HG03060 (cell line): ENCODE results near the gene MTCL1.

Experiments
- ATAC-seq: cut with Tn5 transposase; IDR thresholded peaks from one replicate; pipeline ENCODE4 v1.9.1; 2021; ENCODE audit warnings: low read depth, moderate number of reproducible peaks; ENCODE audit not compliant: unreplicated experiment

Gene MTCL1

DNA sequence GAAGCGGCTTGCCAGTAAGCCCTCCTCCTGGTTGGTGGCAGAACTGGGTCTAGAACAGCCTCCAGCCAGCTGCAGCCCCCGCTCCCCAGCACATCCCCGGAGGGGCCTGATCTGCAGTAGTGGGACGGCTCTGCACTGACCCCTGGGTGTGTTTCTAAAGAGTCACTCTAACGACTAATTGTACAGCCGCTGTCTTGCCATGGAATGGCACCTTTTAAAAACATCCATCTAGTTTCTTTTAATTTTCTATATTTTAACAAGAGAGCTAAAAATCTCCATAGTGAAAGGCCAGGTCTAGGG is 82.0 kb downstream of the MTCL1 start:
- ATAC-seq: no peak

DNA sequence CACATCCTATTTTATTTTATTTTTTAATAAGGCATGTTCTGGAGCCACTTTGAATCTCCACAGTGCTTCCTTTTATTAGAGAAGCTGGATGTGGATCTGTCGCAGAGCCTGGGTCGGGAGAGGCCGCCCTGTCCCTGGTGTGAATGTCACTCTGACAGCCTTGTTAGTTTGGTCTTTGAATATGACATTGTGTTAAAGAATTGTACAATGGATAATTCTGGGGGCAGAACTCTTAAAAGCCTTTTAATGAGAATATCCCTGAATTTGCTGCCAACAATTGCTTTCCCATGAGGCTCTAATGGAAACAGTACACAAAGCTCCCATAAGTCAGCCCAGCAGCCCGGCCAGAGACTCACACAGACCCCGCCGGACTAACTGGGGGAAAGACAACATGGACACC is 82.4 kb downstream of the MTCL1 start:
- ATAC-seq: no peak

DNA sequence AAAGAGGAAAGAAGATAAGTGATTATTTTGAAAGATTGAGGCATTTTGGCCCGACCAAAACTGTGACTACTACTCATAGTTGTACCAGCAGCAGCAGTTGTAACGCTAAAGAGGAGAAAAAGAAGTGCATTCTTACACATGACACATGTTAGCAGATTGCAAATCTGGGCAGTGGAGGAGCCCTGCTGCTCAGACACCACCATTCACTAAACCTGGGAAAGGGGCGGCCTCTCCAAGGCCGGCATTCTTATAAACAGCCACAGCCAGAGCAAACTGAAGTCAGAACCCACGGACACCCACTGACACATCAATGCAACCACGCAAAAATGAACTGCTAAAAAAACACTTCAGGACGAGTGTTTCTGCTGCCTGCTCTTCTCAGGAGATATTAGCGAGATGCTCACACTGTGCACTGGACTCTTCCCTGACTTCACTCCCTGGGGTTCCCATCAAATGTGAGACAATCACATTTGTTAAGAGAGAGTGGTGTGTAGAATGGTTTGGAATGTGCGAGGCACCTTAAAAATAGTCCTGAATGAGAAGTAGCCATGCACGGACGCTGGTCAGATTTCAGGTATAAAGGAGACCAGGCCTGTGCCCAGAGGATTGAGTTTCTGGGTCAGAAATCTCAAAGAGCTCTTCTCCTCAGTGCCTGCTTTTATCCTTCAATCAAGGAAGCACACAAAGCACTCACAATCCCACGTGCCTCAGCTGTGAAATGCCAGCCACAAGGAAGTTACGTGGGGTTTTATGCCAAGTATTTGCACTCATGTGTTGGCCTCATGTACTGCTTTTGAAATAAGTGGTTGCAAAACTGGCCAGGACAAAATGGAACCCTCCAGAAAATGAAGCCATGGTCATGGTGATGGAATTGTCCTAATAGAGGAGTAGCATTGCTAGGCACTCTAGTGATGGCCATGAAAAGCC is 83.4 kb downstream of the MTCL1 start:
- ATAC-seq: no peak

DNA sequence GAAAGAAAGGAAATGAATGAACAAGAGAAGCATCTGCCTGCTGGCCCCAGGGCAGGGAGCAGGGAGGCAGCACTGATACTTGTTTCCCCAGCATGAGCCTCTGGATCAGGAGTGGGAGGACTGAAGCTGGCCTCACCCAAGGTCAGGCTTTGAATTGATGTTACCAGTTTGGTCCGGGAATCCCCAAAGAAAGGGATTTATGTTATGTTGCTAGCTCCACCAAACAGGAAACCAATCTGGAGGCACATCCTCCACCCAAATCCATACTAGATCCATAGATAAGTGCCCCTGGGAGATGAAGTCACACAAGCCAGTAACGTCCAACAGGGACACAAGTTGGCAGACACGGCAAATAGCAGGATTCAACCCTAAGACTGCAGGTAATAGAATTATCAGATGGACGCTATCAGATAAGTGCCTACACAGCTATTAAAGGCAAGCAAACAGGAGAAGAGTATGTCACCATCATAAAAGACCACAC is 85.9 kb downstream of the MTCL1 start:
- ATAC-seq: no peak

DNA sequence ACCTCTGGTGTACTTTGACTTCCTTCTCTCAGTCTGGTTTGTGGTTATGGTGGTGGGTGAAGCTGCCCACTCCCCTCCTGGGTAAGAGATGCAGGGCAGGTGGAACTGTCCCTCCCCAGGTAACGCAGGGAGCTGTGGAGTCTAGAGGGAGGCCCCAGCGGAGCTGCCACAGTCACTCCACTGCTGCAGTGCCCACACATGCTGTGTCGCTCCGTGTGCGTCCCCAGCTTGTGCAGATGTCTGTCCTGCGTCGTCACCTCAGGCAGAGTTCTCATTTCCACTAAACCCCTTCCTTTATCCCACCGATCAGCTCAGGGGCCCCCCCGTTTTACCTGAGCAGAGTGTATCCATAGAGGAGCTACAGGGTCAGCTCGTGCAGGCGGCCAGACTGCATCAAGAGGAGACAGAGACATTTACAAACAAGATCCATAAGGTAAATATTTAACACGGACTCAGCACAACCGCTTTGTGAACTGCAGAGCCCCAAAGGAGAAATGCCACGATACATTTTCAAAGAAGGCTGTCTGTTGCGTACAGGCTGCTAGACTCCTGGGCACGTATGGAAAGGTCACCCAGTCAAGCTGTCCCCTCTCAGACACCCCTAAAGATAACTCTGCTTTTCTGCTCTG is 87.4 kb downstream of the MTCL1 start:
- ATAC-seq: no peak

DNA sequence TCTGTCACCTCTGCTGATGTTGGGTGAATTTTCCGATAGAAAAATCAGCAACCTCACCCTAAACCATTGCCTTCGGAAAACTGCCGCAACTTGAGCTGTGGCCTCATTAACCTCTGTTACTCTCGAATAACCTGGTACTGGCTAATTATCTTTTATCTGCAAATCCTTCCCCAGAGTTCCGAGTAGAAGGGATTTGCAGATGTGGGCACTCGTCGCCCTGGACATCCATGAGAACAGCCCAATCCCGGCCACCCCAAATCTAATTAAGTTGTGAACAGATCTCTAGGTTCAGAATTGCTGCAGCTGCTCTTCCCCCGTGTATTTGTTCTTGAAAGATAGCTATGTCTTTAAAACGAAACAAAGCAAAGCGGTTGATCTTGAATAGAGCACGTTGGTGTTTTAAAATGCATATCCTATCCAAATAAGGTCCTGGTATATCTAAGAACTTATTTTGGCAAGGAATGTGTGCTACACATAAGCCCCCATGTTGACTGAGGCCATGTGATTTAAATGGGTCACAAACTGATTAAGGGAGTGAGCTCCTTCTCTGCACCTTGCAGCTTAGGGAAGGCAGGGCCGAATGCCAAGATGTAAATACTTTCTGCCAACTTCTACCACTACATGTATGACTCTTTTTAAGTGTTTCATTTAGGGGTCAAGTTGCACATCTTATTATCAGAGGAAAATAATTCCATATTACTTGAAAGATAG is 88.2 kb downstream of the MTCL1 start:
- no peak for ATAC-seq

DNA sequence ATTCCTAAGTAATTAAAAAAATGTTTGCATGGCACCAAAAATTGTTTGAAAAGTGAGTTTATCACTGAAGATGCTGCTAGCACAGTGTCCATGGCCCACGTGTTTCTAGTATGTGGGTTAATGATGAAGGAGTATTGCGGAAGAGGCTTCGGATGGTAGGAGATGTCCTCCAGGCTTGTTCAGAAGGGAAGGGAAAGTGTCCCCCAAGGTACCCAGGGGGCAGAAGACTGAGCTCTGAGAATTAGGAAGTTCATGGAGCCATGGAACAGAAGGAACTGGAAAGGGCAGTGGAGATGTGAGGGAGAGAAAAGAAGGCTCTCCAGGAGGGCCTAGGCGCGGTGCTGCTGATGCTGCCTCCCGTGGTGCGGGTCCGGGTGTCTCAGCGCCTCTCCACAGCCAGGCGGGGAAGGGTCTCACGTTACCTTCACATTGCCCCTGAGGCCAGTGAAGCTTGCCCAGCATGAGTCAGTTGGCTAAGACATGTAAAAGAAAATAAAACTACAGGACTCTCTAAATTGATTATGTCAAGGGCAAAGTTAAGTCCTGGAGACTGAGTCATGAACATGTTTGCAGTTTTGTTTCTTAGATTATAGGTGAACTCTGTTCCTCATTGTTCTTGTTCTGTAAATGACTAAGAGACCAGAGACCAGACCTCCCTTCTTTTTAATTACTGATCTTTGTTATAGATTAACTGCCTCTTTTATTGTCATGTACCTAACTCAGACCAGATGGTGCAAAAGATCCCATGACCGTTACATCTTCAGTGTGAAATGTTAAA is 89.0 kb downstream of the MTCL1 start:
- no peak for ATAC-seq

DNA sequence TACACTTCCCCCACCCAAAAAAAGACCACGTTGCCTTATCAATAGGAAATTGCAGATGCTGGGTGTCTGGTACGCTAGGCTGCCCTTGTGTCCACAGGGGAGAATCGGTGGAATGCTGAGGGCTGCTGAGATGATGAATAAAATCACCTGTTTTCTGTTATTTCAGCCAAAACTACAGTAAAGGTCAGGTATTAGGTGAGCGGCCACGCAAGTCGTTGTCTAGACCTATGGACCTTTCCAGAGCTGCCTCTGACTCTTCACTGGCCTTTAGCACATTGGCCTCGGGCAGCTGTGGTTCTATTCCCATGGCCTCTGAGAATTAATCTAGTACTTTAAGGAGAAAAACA is 89.6 kb downstream of the MTCL1 start:
- ATAC-seq: no peak

DNA sequence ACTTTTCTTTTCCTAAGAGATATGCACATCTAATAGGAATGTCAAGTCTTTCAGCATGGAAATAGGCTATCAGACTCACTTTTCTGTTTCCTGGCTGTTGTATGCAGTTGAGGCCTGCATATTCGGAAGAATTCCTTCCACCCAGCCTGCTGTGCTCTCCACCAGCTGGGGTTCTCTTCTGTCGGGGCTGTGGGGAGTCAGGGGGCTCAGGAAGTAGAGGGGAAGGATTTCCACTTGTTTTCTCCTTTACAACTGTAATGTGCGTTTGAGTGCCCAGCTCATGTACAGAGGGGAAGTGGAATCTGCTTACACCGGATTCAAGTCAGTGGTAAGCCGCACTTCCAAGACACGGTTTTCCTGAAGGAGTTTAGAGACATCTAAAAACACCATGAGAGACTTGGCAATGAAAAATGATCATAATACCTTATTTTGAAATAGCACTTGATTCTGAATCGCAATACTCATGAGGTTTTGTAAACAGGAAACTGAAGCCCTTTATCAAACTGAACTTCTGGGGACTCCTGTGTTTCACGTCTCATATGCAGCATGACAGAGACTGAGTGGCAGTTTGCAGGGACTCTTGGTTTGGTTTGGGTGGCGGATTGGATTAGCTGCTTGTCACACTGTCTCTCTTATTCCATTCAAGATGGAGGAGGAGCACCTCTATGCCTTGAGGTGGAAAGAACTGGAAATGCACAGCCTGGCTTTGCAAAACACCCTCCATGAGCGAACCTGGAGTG is 90.4 kb downstream of the MTCL1 start:
- ATAC-seq: no peak

DNA sequence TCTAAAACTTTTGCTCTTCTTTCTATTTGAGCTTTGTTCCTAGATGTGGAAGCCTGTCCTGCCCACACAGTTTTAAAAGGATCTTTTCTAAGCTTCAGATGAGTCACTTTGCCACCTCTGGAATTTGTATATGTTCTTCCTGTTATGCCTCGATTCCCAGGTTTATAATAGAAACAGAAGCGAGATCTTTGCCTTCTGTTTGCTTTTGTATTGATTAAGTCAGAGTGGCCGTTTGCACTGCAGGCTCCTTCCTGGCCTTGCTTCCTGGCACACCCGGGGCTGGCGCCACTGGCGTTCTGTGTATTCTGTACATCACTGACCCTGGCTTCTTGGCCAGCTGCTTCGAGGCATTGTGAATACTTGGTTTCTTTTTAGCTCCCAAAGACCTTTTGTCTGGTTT is 91.8 kb downstream of the MTCL1 start:
- ATAC-seq: no peak

DNA sequence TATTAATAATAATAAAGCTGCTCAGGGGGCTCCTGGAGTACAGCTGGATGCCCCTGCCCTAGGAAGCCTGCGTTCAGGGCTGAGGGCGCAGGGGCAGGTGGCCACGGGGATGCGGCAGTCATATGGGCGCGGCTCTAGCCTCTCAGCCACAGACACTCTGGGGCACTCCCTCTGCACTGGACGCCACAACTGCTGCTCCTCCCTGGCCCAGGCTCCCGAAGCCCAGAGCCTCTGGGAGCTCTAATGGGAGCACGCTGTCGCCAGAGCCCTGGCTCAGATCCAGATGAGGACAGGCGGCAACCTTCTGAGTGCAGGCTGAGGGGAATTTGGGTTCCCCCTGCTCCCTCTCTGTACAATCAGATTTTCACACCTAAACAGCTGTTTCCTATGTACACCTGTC is 93.6 kb downstream of the MTCL1 start:
- no peak for ATAC-seq

DNA sequence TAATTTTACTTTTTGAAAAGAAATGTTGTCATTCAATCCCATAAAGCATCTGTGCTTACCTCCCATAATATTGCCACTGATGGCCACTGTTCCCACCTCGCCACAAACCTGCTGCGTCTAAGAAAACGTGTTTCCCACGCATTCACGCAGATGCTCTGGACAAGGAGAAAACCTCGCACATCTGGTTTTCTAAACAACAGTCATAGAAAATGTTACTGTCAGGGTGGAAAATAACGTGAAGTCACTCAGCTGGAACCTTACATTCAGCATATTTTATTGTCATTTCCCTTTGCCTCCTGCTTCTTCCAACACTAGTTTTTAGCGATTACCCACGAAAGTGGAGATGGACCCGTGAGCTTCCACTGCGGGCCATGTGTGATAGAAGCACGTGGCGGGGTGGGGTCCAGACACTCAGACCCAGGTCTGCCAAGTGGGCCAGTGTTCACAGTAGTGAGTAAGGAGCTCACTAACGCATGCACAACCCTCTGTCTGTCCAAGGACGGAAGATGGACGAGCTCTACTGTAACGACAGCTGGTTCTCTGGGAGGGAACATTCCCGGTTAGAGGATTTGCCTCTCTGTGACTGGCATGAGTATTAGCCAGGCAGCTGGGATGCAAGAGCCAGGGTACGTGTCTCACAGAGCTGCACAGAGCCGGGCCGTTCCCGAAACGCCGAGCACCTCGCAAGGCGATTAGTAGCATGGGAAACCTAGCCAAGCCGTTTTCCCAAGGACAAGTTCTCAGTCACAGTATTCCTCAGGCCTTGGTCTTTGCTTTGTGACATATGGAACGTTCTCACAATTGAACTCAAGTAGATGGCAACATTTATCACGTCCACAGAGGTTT is 94.5 kb downstream of the MTCL1 start:
- ATAC-seq: no peak

DNA sequence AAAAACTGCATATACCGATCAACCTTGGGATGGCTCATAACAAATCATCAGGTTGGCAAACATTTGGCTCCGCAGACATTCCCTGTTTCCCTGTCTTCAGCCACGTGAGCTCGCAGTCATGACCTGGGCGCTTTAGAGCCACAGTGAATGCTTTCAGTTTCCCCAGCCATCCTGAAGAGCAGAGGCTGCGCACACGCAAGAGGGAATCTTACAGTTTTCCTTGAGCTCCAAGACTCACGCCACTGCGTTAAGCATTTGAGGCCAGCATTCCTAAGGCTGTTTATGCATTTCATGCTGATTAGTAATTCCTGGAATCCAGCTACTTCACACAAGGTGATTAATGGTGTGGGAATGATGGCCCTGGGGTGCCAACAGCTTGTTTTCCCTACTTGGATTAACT is 95.1 kb downstream of the MTCL1 start:
- ATAC-seq: no peak

DNA sequence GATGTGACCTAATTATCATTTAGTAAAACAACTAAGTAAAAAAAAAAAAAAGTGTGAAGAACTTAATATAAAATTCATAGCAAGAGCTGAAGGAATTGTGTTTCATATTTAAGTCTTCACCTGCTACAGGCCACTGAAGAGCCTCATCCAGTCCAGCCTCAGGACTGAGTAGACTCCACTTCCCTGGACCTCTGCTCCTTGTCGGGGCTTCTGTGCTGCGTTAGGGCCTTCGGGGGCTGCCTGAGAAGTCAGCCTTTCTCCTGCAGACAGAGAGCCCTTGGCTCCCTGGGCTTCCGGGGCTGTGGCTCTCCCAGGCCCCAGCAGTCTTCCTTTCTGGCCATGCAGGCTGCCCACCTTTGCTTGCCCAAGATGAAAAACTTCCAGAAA is 95.5 kb downstream of the MTCL1 start:
- ATAC-seq: no peak

DNA sequence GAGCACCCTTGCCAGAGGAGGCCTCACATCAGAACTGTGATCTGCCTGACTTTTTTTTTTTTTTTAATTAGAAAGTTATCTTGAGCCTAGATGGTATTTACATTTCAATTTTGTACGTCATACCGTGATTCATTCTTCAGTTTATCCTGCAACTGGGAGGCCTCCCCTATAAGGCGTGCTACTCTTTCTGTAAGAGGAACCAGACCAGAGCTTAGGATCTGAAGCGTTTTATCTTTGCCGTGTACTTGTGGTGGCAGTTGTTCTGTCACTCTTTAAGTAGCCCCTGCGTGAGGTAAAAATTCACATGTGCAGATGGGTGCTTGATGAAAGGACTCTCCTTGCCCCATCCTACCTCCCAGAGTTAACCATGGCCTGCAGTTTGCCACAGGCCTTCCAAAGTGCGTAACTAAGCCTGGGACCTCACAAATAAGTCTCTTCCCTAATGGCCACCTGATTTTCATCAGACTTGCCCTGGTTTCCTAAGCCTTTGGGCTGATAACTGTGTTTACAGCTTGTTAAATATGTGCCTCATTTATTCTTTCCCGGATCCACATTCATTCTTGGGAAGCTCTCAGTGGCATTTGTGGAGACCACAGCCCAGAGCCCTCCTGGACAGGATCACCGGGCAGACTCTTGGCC is 96.0 kb downstream of the MTCL1 start:
- ATAC-seq: no peak

DNA sequence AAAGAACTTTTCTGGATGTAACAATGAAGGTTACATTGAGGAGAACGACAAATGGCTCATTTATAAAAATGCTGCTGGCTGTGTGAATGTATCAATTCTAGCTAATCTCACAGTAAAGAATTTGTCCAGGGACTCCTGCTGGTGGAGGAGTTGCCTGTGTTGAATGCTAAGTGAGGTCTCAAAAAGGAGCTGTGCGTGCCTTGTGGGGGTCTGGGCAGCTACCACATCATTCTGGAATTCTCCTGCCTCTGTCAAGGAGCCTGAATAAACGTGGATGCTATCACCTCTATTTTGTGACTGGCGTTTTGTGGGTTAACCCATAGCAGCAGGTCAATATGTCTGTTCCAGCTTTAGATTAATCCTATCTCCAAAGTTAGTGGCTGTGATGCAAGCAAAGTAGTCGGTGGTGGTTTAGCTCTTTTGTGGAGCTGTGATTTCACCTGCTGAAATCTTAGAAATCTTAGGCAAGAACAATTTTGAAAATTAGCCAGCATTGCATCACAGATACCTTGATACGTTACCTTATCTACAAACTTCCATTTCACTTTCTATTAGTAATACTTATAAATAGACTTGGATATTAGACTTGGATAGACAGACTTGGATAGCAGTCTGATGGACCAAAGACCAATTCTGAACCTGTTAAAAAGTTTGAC is 96.8 kb downstream of the MTCL1 start:
- no peak for ATAC-seq

DNA sequence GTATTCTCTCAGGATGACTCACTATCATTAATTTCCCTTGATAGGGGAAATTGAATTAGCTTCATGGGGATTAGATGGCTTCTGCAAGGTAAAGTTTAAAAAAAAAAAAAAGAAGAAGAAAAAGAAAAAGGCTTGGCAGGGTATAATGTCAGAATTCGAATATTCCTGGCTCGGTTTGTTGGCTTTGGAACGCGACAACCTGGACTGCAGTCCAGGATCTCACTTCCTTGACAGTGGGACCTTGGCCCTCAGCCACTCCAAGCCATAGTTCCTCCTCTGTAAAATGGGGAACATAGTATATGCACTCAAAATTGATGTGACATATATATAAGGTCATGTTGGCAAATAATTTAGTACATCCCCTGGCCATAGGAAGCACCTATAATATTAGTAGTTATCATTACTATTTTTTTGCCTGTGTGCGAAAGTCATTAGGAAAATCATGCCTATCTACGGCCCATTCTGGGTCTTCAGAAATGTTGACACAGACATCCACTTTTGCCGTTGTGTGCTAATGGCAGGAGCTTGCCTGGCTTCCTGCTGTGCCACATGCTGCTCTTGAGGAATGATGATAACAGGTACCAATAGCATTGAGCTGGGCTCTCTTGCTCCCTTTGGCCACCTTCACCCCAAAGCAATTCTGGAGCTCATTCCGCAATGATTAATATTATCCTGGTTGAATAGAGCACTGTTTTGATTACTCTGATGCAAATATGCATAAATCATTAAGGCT is 97.9 kb downstream of the MTCL1 start:
- no peak for ATAC-seq

DNA sequence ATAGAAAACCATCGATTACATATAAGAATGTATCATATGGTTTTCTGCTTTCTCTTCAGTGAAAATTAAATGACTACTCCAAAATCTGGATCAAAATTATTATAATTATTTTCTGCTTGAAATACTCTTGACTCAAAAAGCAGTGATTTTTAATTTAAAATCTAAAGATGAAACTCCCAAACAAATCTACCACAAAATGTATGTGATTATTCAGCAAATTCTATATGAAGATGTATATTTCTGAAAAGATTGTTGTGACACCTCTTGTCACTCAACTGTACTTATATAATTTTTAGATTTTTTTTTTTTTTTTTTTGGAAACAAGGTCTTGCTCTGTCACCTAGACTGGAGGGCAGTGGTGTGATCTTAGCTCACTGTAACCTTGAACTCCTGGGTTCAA is 98.6 kb downstream of the MTCL1 start:
- ATAC-seq: no peak
